HepG2 (cell line): ENCODE measurements around the gene CYB5D1. TPM values are rescaled to one million over a fixed set of nuclear protein-coding genes. Genes with fewer than 3 reads are reported as not detected.

Experiments used
- AGO2 ChIP-seq: fragments of 200-400 bp; formaldehyde crosslinking; optimal IDR thresholded peaks from 2 replicates; pipeline ENCODE3; 2017; ENCODE audit warnings: mild to moderate bottlenecking, low read depth, low read length, moderate library complexity
- CBX5 ChIP-seq: sonication (generic); formaldehyde crosslinking; IDR thresholded peaks from 2 replicates; pipeline ENCODE4 v1.4.0; 2020; ENCODE audit warnings: missing genetic modification reagents, borderline replicate concordance
- CENPT ChIP-seq: sonication (generic); formaldehyde crosslinking; IDR thresholded peaks from 2 replicates; pipeline ENCODE4 v1.8.0; 2022; ENCODE audit warnings: low read depth, mild to moderate bottlenecking, moderate library complexity, missing genetic modification reagents
- CHCHD3 ChIP-seq: sonication (generic); formaldehyde crosslinking; IDR thresholded peaks from 2 replicates; pipeline ENCODE4 v1.8.0; 2022; ENCODE audit warnings: mild to moderate bottlenecking, missing genetic modification reagents, moderate library complexity
- HNF4G ChIP-seq, 2 experiments: sonication (generic) in 1 of 2; formaldehyde crosslinking in 1 of 2; IDR thresholded peaks; 2 replicates each; pipeline versions ENCODE4 v1.4.0 to v1.6.1; 2011 to 2020; ENCODE audit warnings: borderline replicate concordance in 2 of 2, low read depth in 2 of 2, mild to moderate bottlenecking in 2 of 2, low read length in 1 of 2, missing genetic modification reagents in 1 of 2, moderate library complexity in 1 of 2
- MIER3 ChIP-seq: IDR thresholded peaks from 2 replicates; pipeline ENCODE4 v1.6.1; 2016; ENCODE audit warnings: missing compliant biosample characterization, borderline replicate concordance
- RBM22 ChIP-seq: fragments of 200-400 bp; formaldehyde crosslinking; optimal IDR thresholded peaks from 2 replicates; pipeline ENCODE3; 2017; ENCODE audit warnings: mild to moderate bottlenecking, low read length, moderate library complexity
- RNF2 ChIP-seq: fragments of 450-650 bp; conservative IDR thresholded peaks from 2 replicates; pipeline ENCODE4 v1.6.1; 2016; ENCODE audit warnings: low read depth
- SOX6 ChIP-seq, 2 experiments: fragments of 450-650 bp in 1 of 2; sonication (generic) in 1 of 2; formaldehyde crosslinking in 1 of 2; IDR thresholded peaks; 2 replicates each; pipeline versions ENCODE4 v1.4.0 to v1.6.1; 2017 to 2020; ENCODE audit warnings: antibody characterized with exemption in 1 of 2, mild to moderate bottlenecking in 1 of 2, missing genetic modification reagents in 1 of 2
- SP1 ChIP-seq, 2 experiments: fragments of 450-650 bp in 1 of 2; sonication (generic) in 1 of 2; formaldehyde crosslinking in 1 of 2; IDR thresholded peaks; 2 replicates each; pipeline versions ENCODE4 v1.4.0 to v1.6.1; 2016 to 2020; ENCODE audit warnings: missing genetic modification reagents in 1 of 2
- ZMYM3 ChIP-seq: sonication (generic); formaldehyde crosslinking; IDR thresholded peaks from 2 replicates; pipeline ENCODE4 v1.5.1; 2020; ENCODE audit warnings: mild to moderate bottlenecking, missing genetic modification reagents
- ZNF496 ChIP-seq: sonication (generic); formaldehyde crosslinking; IDR thresholded peaks from 2 replicates; pipeline ENCODE4 v1.8.1; 2023; ENCODE audit warnings: mild to moderate bottlenecking, moderate library complexity, missing genetic modification reagents; ENCODE audit not compliant: insufficient replicate concordance
- ZNF510 ChIP-seq: sonication (generic); formaldehyde crosslinking; IDR thresholded peaks from 2 replicates; pipeline ENCODE4 v1.4.0; 2020; ENCODE audit warnings: low read depth, mild to moderate bottlenecking, missing genetic modification reagents
- ZNF570 ChIP-seq: sonication (generic); formaldehyde crosslinking; IDR thresholded peaks from 2 replicates; pipeline ENCODE4 v1.4.0; 2020; ENCODE audit warnings: mild to moderate bottlenecking, missing genetic modification reagents, borderline replicate concordance
- ZNF747 ChIP-seq: sonication (generic); formaldehyde crosslinking; IDR thresholded peaks from 2 replicates; pipeline ENCODE4 v1.8.1; 2023; ENCODE audit warnings: missing genetic modification reagents, mild to moderate bottlenecking, borderline replicate concordance
- ZNF776 ChIP-seq: sonication (generic); formaldehyde crosslinking; IDR thresholded peaks from 2 replicates; pipeline ENCODE4 v1.4.0; 2020; ENCODE audit warnings: mild to moderate bottlenecking, missing genetic modification reagents
- polyA plus RNA-seq, 8 experiments: library from polyadenylated mRNA; depleted of rRNA in 3 of 8; stranded (reverse) in 7 of 8; unstranded in 1 of 8; fragments of >200 nt; fragmentation: Illumina TruSeq in 4 of 8; extraction: Trizol in 4 of 8; gene quantifications; 2 replicates each; pipeline versions ENCODE4 v1.2.1 to v1.2.3, GENCODE V29; 2011 to 2016; ENCODE audit warnings: low read depth in 4 of 8, missing spikeins in 1 of 8, mixed read lengths in 1 of 8; ENCODE audit not compliant: insufficient read depth in 1 of 8
- total RNA-seq, 5 experiments: library from RNA; depleted of rRNA; stranded (reverse); fragments of >200 nt; fragmentation: Illumina TruSeq; extraction: Trizol; gene quantifications; 2 replicates each; pipeline ENCODE4 v1.2.3, GENCODE V29; 2016; ENCODE audit warnings: low read depth in 1 of 5
- TF ChIP-seq, protein P1 (sequence below): sonication (generic); formaldehyde crosslinking; IDR thresholded peaks from 2 replicates; pipeline ENCODE4 v1.8.1; 2022; ENCODE audit warnings: low read depth, mild to moderate bottlenecking, missing genetic modification reagents
- TF ChIP-seq, protein P2 (sequence below): sonication (generic); formaldehyde crosslinking; IDR thresholded peaks from 2 replicates; pipeline ENCODE4 v1.5.1; 2020; ENCODE audit warnings: mild to moderate bottlenecking, missing genetic modification reagents, borderline replicate concordance
- TF ChIP-seq, protein P3 (sequence below): sonication (generic); formaldehyde crosslinking; IDR thresholded peaks from 2 replicates; pipeline ENCODE4 v1.8.1; 2023; ENCODE audit warnings: mild to moderate bottlenecking, moderate library complexity, missing genetic modification reagents
- TF ChIP-seq, protein P4 (sequence below): sonication (generic); formaldehyde crosslinking; IDR thresholded peaks from 2 replicates; pipeline ENCODE4 v1.5.0; 2020; ENCODE audit warnings: missing genetic modification reagents, mild to moderate bottlenecking, borderline replicate concordance
- TF ChIP-seq, protein P5 (sequence below): sonication (generic); formaldehyde crosslinking; IDR thresholded peaks from 2 replicates; pipeline ENCODE4 v1.4.0; 2020; ENCODE audit warnings: missing genetic modification reagents

CYB5D1 gene
- total and polyA plus RNA-seq, 2 of the 13 experiments (the other 11 are each of a cell fraction or from before 2014, with no cell fraction given), result 8.9 to 17.0 TPM

DNA sequence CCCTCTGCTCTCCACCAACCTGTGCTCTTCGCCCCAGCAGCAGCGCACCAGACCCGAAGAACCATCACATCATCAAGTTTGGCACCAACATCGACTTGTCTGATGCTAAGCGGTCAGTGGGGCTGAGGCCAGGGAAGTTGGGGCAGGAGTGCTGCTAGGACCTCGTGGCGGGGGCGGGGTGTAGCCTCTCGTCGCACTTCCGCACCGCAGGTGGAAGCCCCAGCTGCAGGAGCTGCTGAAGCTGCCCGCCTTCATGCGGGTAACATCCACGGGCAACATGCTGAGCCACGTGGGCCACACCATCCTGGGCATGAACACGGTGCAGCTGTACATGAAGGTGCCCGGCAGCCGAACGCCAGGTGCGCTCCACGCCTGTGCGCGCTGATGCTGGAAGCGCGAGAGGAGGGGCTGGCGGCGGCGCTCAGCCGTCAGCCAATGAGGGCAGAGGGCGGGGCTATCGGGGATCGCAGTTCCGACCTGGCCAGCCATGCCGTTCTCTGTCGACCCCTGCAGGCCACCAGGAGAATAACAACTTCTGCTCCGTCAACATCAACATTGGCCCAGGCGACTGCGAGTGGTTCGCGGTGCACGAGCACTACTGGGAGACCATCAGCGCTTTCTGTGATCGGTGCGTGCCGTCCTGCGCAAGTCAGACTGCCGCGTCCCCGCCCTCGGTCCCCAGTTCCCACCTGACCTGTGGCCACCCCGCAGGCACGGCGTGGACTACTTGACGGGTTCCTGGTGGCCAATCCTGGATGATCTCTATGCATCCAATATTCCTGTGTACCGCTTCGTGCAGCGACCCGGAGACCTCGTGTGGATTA, 6.2 kb upstream of the CYB5D1 start (continued):
- TF ChIP-seq RNF2 (no peak), ZNF747 (no peak; the same call in 1 of the 2 replicates), ZNF496 (CRISPR knock-in tag) (no peak), AGO2 (peak; percentile 93), HNF4G (IDR thresholded peaks at IDR 0.05; ENCODE audit: borderline replicate concordance, low read depth, low read length) (no peak), HNF4G (CRISPR knock-in tag; IDR thresholded peaks at IDR 0.05; ENCODE audit: borderline replicate concordance, low read depth) (no peak; the same call in 1 of the 2 replicates), SOX6 (IDR thresholded peaks at IDR 0.05) (no peak), SOX6 (CRISPR knock-in tag; IDR thresholded peaks at IDR 0.05) (no peak), ZNF776 (no peak; the same call in 1 of the 2 replicates), MIER3 (no peak), ZNF510 (no peak), ZNF570 (CRISPR knock-in tag) (no peak), CHCHD3 (CRISPR knock-in tag) (no peak), RBM22 (peak; percentile 45), CBX5 (CRISPR knock-in tag) (peak; percentile 16; the same call in 1 of the 2 replicates), ZMYM3 (CRISPR knock-in tag) (no peak), SP1 (IDR thresholded peaks at IDR 0.05) (no peak), SP1 (CRISPR knock-in tag; IDR thresholded peaks at IDR 0.05) (peak; percentile 80), CENPT (CRISPR knock-in tag) (no peak)
- TF ChIP-seq, protein P1, sequence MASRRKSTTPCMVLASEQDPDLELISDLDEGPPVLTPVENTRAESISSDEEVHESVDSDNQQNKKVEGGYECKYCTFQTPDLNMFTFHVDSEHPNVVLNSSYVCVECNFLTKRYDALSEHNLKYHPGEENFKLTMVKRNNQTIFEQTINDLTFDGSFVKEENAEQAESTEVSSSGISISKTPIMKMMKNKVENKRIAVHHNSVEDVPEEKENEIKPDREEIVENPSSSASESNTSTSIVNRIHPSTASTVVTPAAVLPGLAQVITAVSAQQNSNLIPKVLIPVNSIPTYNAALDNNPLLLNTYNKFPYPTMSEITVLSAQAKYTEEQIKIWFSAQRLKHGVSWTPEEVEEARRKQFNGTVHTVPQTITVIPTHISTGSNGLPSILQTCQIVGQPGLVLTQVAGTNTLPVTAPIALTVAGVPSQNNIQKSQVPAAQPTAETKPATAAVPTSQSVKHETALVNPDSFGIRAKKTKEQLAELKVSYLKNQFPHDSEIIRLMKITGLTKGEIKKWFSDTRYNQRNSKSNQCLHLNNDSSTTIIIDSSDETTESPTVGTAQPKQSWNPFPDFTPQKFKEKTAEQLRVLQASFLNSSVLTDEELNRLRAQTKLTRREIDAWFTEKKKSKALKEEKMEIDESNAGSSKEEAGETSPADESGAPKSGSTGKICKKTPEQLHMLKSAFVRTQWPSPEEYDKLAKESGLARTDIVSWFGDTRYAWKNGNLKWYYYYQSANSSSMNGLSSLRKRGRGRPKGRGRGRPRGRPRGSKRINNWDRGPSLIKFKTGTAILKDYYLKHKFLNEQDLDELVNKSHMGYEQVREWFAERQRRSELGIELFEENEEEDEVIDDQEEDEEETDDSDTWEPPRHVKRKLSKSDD, result peak; percentile 93; the same call in 1 of the 2 replicates
- TF ChIP-seq, protein P2, sequence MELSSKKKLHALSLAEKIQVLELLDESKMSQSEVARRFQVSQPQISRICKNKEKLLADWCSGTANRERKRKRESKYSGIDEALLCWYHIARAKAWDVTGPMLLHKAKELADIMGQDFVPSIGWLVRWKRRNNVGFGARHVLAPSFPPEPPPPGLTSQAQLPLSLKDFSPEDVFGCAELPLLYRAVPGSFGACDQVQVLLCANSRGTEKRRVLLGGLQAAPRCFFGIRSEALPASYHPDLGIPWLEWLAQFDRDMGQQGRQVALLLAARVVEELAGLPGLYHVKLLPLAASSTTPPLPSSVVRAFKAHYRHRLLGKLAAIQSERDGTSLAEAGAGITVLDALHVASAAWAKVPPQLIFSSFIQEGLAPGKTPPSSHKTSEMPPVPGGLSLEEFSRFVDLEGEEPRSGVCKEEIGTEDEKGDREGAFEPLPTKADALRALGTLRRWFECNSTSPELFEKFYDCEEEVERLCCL (CRISPR knock-in tag), result no peak
- TF ChIP-seq, protein P3, sequence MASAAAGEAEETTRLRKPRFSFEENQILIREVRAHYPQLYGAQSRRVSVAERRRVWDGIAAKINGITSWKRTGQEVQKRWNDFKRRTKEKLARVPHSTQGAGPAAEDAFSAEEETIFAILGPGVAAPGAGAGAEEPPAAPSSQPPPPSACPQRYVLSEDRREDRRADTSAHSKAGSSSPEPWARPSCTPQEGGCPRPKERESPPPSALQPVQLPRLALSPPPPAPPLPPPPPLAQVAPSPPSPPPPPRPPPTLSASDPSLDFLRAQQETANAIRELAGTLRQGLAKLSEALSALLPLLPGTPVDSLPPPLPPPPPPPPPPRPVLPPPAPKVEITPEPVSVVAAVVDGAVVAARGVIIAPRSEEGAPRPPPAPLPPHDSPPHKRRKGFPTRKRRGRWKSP (CRISPR knock-in tag), result no peak
- TF ChIP-seq, protein P4, sequence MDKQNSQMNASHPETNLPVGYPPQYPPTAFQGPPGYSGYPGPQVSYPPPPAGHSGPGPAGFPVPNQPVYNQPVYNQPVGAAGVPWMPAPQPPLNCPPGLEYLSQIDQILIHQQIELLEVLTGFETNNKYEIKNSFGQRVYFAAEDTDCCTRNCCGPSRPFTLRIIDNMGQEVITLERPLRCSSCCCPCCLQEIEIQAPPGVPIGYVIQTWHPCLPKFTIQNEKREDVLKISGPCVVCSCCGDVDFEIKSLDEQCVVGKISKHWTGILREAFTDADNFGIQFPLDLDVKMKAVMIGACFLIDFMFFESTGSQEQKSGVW (CRISPR knock-in tag), result no peak
- TF ChIP-seq, protein P5, sequence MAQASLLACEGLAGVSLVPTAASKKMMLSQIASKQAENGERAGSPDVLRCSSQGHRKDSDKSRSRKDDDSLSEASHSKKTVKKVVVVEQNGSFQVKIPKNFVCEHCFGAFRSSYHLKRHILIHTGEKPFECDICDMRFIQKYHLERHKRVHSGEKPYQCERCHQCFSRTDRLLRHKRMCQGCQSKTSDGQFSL (CRISPR knock-in tag), result no peak
